Keratinocyte (primary cell): Measurements from ENCODE around the gene GP5. TPM values are rescaled to one million over a fixed set of nuclear protein-coding genes. Genes with fewer than 3 reads are reported as not detected.

ENCODE experiments used
- DNase-seq: peaks from one replicate; pipeline ENCODE4 v3.0.0-alpha.2; 2011; ENCODE audit warnings: low read depth, missing footprints, low spot score
- FAIRE-seq: peaks from 2 replicates; lab custom pipeline; 2011; peaks lifted over from hg19 to GRCh38; lab: Jason Lieb, UNC
- H2AFZ ChIP-seq: 2 replicates; pipeline ENCODE4 v1.6.0; 2012; ENCODE audit warnings: low read length, control low read depth, inconsistent platforms; ENCODE audit not compliant: control insufficient read depth
- H3K27ac ChIP-seq: 2 replicates; pipeline ENCODE4 v1.5.1; 2011; ENCODE audit warnings: low read length; ENCODE audit not compliant: control insufficient read depth, insufficient read depth
- H3K27me3 ChIP-seq: 3 replicates; pipeline ENCODE4 v1.6.0; 2011; ENCODE audit warnings: low read length; ENCODE audit not compliant: control insufficient read depth, insufficient read depth; ENCODE audit errors: extremely low read depth
- H3K36me3 ChIP-seq, 2 experiments: 2 replicates in 1 of 2; 3 replicates in 1 of 2; pipeline ENCODE4 v1.5.1; 2011; ENCODE audit warnings: low read length in 2 of 2, mild to moderate bottlenecking in 1 of 2; ENCODE audit not compliant: control insufficient read depth in 2 of 2, insufficient read depth in 2 of 2; ENCODE audit errors: extremely low read depth in 1 of 2
- H3K4me1 ChIP-seq: 3 replicates; pipeline ENCODE4 v1.5.1; 2011; ENCODE audit warnings: low read length; ENCODE audit not compliant: control insufficient read depth, insufficient read depth; ENCODE audit errors: extremely low read depth
- H3K4me2 ChIP-seq: 3 replicates; pipeline ENCODE4 v1.6.0; 2011; ENCODE audit warnings: low read depth, low read length; ENCODE audit not compliant: control insufficient read depth, insufficient read depth; ENCODE audit errors: extremely low read depth
- H3K4me3 ChIP-seq, 3 experiments: fragments of 200-600 bp in 1 of 3; sonication (generic) in 1 of 3; 2 replicates in 2 of 3; 3 replicates in 1 of 3; pipeline ENCODE4 v1.5.1; 2011 to 2016; ENCODE audit warnings: low read length in 3 of 3, mild to moderate bottlenecking in 3 of 3, control low read depth in 2 of 3, inconsistent platforms in 1 of 3, low read depth in 1 of 3, mixed read lengths in 1 of 3, mixed run types in 1 of 3, moderate library complexity in 1 of 3; ENCODE audit not compliant: control insufficient read depth in 2 of 3, insufficient read depth in 2 of 3; ENCODE audit errors: extremely low read depth in 1 of 3
- H3K79me2 ChIP-seq: 2 replicates; pipeline ENCODE4 v1.6.0; 2012; ENCODE audit warnings: low read length; ENCODE audit not compliant: control insufficient read depth, insufficient read depth
- H3K9ac ChIP-seq: 3 replicates; pipeline ENCODE4 v1.6.0; 2011; ENCODE audit warnings: low read length; ENCODE audit not compliant: control insufficient read depth, insufficient read depth; ENCODE audit errors: extremely low read depth
- H3K9me1 ChIP-seq: 3 replicates; pipeline ENCODE4 v1.6.0; 2011; ENCODE audit warnings: low read length; ENCODE audit not compliant: control insufficient read depth, insufficient read depth; ENCODE audit errors: extremely low read depth
- H3K9me3 ChIP-seq: 2 replicates; pipeline ENCODE4 v1.5.1; 2012; ENCODE audit warnings: low read depth, low read length; ENCODE audit not compliant: control insufficient read depth
- H4K20me1 ChIP-seq: 3 replicates; pipeline ENCODE4 v1.6.0; 2011; ENCODE audit warnings: low read length; ENCODE audit not compliant: control insufficient read depth, insufficient read depth; ENCODE audit errors: extremely low read depth
- CTCF ChIP-seq, 3 experiments: IDR thresholded peaks in 1 of 3; conservative IDR thresholded peaks in 1 of 3; optimal IDR thresholded peaks in 1 of 3; 2 replicates in 2 of 3; 3 replicates in 1 of 3; pipeline versions ENCODE3 to v1.5.1; 2011; ENCODE audit warnings: low read length in 3 of 3, mild to moderate bottlenecking in 3 of 3, moderate library complexity in 2 of 3, control low read depth in 1 of 3, inconsistent platforms in 1 of 3; ENCODE audit not compliant: insufficient read depth in 2 of 3; ENCODE audit errors: extremely low read depth in 1 of 3
- EZH2 ChIP-seq: IDR thresholded peaks from one replicate; pipeline ENCODE4 v1.6.1; 2012; ENCODE audit warnings: inconsistent platforms, mild to moderate bottlenecking, low read length, moderate library complexity
- dilution Hi-C: fragments of 300-500 bp; cut with MboI; formaldehyde crosslinking; loops from one replicate; pipeline ENCODE4 v1.7.0; 2020; ENCODE audit warnings: low sequenced_read_pairs; ENCODE audit not compliant: extremely low pct_ligation_motif_present
- polyA plus RNA-seq, 5 experiments: library from polyadenylated mRNA; depleted of rRNA in 3 of 5; stranded (reverse) in 3 of 5; stranded (forward) in 1 of 5; unstranded in 1 of 5; fragments of >200 nt; gene quantifications; 1 replicate in 1 of 5; 2 replicates in 3 of 5; 3 replicates in 1 of 5; pipeline versions ENCODE4 v1.2.1 to v1.2.3, GENCODE V29; 2011 to 2012; ENCODE audit warnings: missing spikeins in 2 of 5, low read depth in 1 of 5, low replicate concordance in 1 of 5

GP5 gene
- polyA plus RNA-seq, 1 donor (not counting 4 experiments of a cell fraction or from before 2014, with no cell fraction given), result 0.04 TPM

- TF ChIP-seq CTCF (optimal IDR thresholded peaks at IDR 0.05 in 1 of 3, IDR thresholded peaks at IDR 0.05 in 1 of 3, conservative IDR thresholded peaks at IDR 0.05 in 1 of 3; ENCODE audit: extremely low read depth in 1 of 3, insufficient read depth in 2 of 3, low read length in 3 of 3) (no peak), EZH2 (no peak)
- Histone ChIP-seq H3K9me1 (no peaks in the 10 kb centered on the region), H3K79me2 (no peaks in the 10 kb centered on the region), H3K4me1 (no peaks in the 10 kb centered on the region), H3K4me3 (no peak overlapping the region), H2AFZ (no peak overlapping the region), H3K36me3 (no peaks in the 10 kb centered on the region), H3K9me3 (no peaks in the 10 kb centered on the region), H3K4me2 (no peak overlapping the region), H3K27ac (no peak overlapping the region), H3K9ac (no peak overlapping the region), H4K20me1 (no peaks in the 10 kb centered on the region), H3K27me3 (peaks cover 25% of the 10 kb centered on the region)
- dilution Hi-C loops, result no loop called here
- DNase-seq (no peak), FAIRE-seq (no peak)
These were observed 15.7 kb downstream of the GP5 start for GRCh38 chr3:194383276-194383940.

GRCh38 chr3:194382892-194383223 is 16.2 kb downstream of the GP5 start:
- no peaks in the 10 kb centered on the region for H3K4me1 ChIP-seq
- no peak overlapping the region for H3K27ac ChIP-seq
- no peaks in the 10 kb centered on the region for H3K9me1 ChIP-seq
- H2AFZ ChIP-seq, result no peak overlapping the region
- no peak overlapping the region for H3K4me3 ChIP-seq
- H3K9me3 ChIP-seq, result no peaks in the 10 kb centered on the region
- dilution Hi-C loops, result no loop called here
- no peak for FAIRE-seq
- H3K79me2 ChIP-seq, result no peaks in the 10 kb centered on the region
- no peak overlapping the region for H3K9ac ChIP-seq
- TF ChIP-seq CTCF (optimal IDR thresholded peaks at IDR 0.05 in 1 of 3, IDR thresholded peaks at IDR 0.05 in 1 of 3, conservative IDR thresholded peaks at IDR 0.05 in 1 of 3; ENCODE audit: extremely low read depth in 1 of 3, insufficient read depth in 2 of 3, low read length in 3 of 3) (no peak), EZH2 (no peak)
- peaks cover 25% of the 10 kb centered on the region for H3K27me3 ChIP-seq
- H4K20me1 ChIP-seq, result no peaks in the 10 kb centered on the region
- no peak overlapping the region for H3K4me2 ChIP-seq
- DNase-seq, result no peak
- H3K36me3 ChIP-seq, result no peaks in the 10 kb centered on the region
